Measurements from ENCODE around the gene JTB. TPM values are rescaled to one million over a fixed set of nuclear protein-coding genes. Genes with fewer than 3 reads are reported as not detected.
A peak's percentile ranks its signal among the peaks of the same experiment; 100 is the strongest.

JTB gene
- total and polyA plus RNA-seq, 2 donors (not counting 1 experiment from before 2014, with no cell fraction given) = 106 to 159 TPM

- WGBS (ENCODE audit: insufficient coverage) = 0% methylated on average over 12 of the region's 12 CpGs
Observed at GRCh38 chr1:153945131-153945794, 32.2 kb downstream of the JTB start.

More at GRCh38 chr1:153945131-153945794, 32.2 kb downstream of the JTB start:
- intact Hi-C loops (cut with micrococcal nuclease) = loop anchor here (1.0 to 5.0 kb wide), 3 partner anchors 22 to 218 kb away; partner anchors contain the start of gene INTS3
- Mint-ChIP-seq H3K9me3 (ENCODE audit: insufficient read depth) (no peaks in the 10 kb centered on the region), H3K27me3 (no peaks in the 10 kb centered on the region), H3K4me3 (peak overlapping the region; percentile 94), H3K4me1 (peaks cover 54% of the 10 kb centered on the region), H3K27ac (peak overlapping the region; percentile 96)
- ChIA-PET POLR2A (interaction anchor here (0.5 to 4.4 kb wide), 15 partner anchors 15 to 410 kb away, joined by 3 to 124 read pairs (median 8); partner anchors contain the start of genes CHTOP, CREB3L4, CRTC2 and GATAD2B), CTCF (interaction anchor here (0.7 to 5.9 kb wide), 19 partner anchors 11 to 163 kb away, joined by 3 to 65 read pairs (median 6); partner anchors contain the start of genes CREB3L4, CRTC2, GATAD2B and JTB)
- DNase-seq (peak; percentile 92), ATAC-seq (ENCODE audit: low read depth) (peak; percentile 44)
- Histone ChIP-seq H3K4me2 (replicated peaks; ENCODE audit: low read depth, low read length, poor library complexity, severe bottlenecking) (peak overlapping the region; percentile 89), H3K36me3 (replicated peaks in 1 of 2; ENCODE audit: control extremely low read depth in 1 of 2, control insufficient read depth in 1 of 2, extremely low read depth in 1 of 2, insufficient read depth in 2 of 2, low read length in 1 of 2) (peaks cover 13 to 60% of the 10 kb centered on the region in 2 experiments), H3K9me3 (ENCODE audit: control extremely low read depth in 1 of 3, control insufficient read depth in 2 of 3, insufficient read depth in 1 of 3, low read length in 2 of 3) (no peaks in the 10 kb centered on the region), H3K27ac (ENCODE audit: low read length in 2 of 2) (peak overlapping the region; percentile 91 to 98), H4K20me1 (ENCODE audit: control insufficient read depth, insufficient read depth, low read length, poor library complexity, severe bottlenecking) (peaks cover 56% of the 10 kb centered on the region), H2AFZ (ENCODE audit: insufficient read depth, low read depth, low read length, poor library complexity, severe bottlenecking) (peak overlapping the region; percentile 53), H3K4me3 (ENCODE audit: control extremely low read depth in 1 of 5, extremely low read depth in 1 of 5, insufficient read depth in 1 of 5, low read depth in 2 of 5, low read length in 4 of 5) (peak overlapping the region; percentile 54 to 95 (median 85)), H3K9ac (ENCODE audit: low read length) (peak overlapping the region; percentile 89), H3K27me3 (replicated peaks in 1 of 4; ENCODE audit: control extremely low read depth in 1 of 4, control insufficient read depth in 3 of 4, insufficient read depth in 4 of 4, low read length in 3 of 4) (no peaks in the 10 kb centered on the region), H3K4me1 (ENCODE audit: control insufficient read depth in 2 of 2, insufficient read depth in 2 of 2, low read length in 2 of 2) (peaks cover 34 to 54% of the 10 kb centered on the region in 2 donors), H3K79me2 (ENCODE audit: control insufficient read depth, insufficient read depth, low read length) (peaks cover 56% of the 10 kb centered on the region)
- TF ChIP-seq CTCF (IDR thresholded peaks at IDR 0.05) = no peak
- no peak for TF ChIP-seq EZH2 (IDR thresholded peaks at IDR 0.05; ENCODE audit: borderline replicate concordance, insufficient read depth, low read depth, low read length, poor library complexity, severe bottlenecking)
